CD4-positive, alpha-beta memory T cell (primary cell): ENCODE measurements around the gene MTOR. TPM values are rescaled to one million over a fixed set of nuclear protein-coding genes. Genes with fewer than 3 reads are reported as not detected.

Experiments used
- CTCF ChIA-PET: fragments of 350-600 bp; sonication (Branson Sonifier 250); formaldehyde crosslinking; loops from one replicate; lab custom pipeline; 2021; ENCODE audit warnings: inconsistent platforms; ENCODE audit not compliant: partially characterized antibody; lab: Charles Lee
- POLR2A ChIA-PET: fragments of 350-600 bp; sonication (Branson Sonifier 250); formaldehyde crosslinking; loops from one replicate; lab custom pipeline; 2021; ENCODE audit not compliant: partially characterized antibody; lab: Charles Lee
- DNase-seq, 5 donors: peaks; one replicate each; pipeline versions ENCODE4 v3.0.0 to v3.0.0-alpha.2; 2020 to 2022; ENCODE audit warnings: mixed read lengths in 1 of 5
- H3K27ac ChIP-seq: one replicate; pipeline ENCODE4 v1.7.0; 2013; ENCODE audit warnings: low read depth, low read length
- H3K27me3 ChIP-seq: 2 replicates; pipeline ENCODE4 v1.7.0; 2013; ENCODE audit warnings: mild to moderate bottlenecking, low read length, moderate library complexity; ENCODE audit not compliant: insufficient read depth
- H3K36me3 ChIP-seq: 2 replicates; pipeline ENCODE4 v1.7.0; 2013; ENCODE audit warnings: mild to moderate bottlenecking, low read length, moderate library complexity; ENCODE audit not compliant: insufficient read depth
- H3K4me1 ChIP-seq: 2 replicates; pipeline ENCODE4 v1.7.0; 2013; ENCODE audit warnings: mild to moderate bottlenecking, low read length, moderate library complexity; ENCODE audit not compliant: insufficient read depth
- H3K4me3 ChIP-seq, 2 donors: one replicate each; pipeline ENCODE4 v1.7.0; 2013; ENCODE audit warnings: low read length in 2 of 2, mild to moderate bottlenecking in 1 of 2
- H3K9me3 ChIP-seq, 2 donors: one replicate each; pipeline ENCODE4 v1.7.0; 2013; ENCODE audit warnings: low read length in 2 of 2, control low read depth in 1 of 2; ENCODE audit not compliant: control insufficient read depth in 1 of 2
- H3K27ac Mint-ChIP-seq, 7 donors: one replicate each; pipeline ENCODE4 v1.8.0; 2020 to 2021; ENCODE audit warnings: mixed read lengths in 7 of 7, mild to moderate bottlenecking in 6 of 7, inconsistent platforms in 3 of 7, moderate library complexity in 3 of 7
- H3K27me3 Mint-ChIP-seq, 2 donors: one replicate each; pipeline ENCODE4 v1.8.0; 2020 to 2021; ENCODE audit warnings: mixed read lengths in 2 of 2
- H3K36me3 Mint-ChIP-seq, 2 donors: one replicate each; pipeline ENCODE4 v1.8.0; 2020 to 2021; ENCODE audit warnings: mixed read lengths in 2 of 2, inconsistent platforms in 1 of 2, mild to moderate bottlenecking in 1 of 2
- H3K4me1 Mint-ChIP-seq, 4 donors: one replicate each; pipeline ENCODE4 v1.8.0; 2020 to 2021; ENCODE audit warnings: mixed read lengths in 4 of 4, mild to moderate bottlenecking in 1 of 4
- H3K4me3 Mint-ChIP-seq, 8 donors: one replicate each; pipeline ENCODE4 v1.8.0; 2020 to 2021; ENCODE audit warnings: mixed read lengths in 8 of 8, mild to moderate bottlenecking in 7 of 8, moderate library complexity in 6 of 8, inconsistent platforms in 3 of 8
- H3K9me3 Mint-ChIP-seq, 8 donors: one replicate each; pipeline ENCODE4 v1.8.0; 2020 to 2021; ENCODE audit warnings: mixed read lengths in 8 of 8, mild to moderate bottlenecking in 5 of 8, inconsistent platforms in 3 of 8, moderate library complexity in 1 of 8
- intact Hi-C: fragments of 100-400 bp; cut with micrococcal nuclease; formaldehyde crosslinking; loops from one replicate; pipeline ENCODE4 v1.15.1; 2023
- polyA plus RNA-seq, 2 donors: library from polyadenylated mRNA; unstranded; fragments of 300-500 nt; fragmentation: Illumina TruSeq; gene quantifications; one replicate each; pipeline ENCODE4 v1.2.3, GENCODE V29; 2021
- total RNA-seq, 2 experiments: library from RNA; stranded (reverse); gene quantifications; one replicate each; pipeline ENCODE4 v1.2.3, GENCODE V29; 2021

The MTOR gene
- total and polyA plus RNA-seq, 4 experiments from 2014 or later, result 3.4 to 46.8 (median 25.2) TPM

GRCh38 chr1:11179125-11179524 is 83.2 kb downstream of the MTOR start:
- no peaks in the 10 kb centered on the region for H3K27me3 ChIP-seq
- H3K4me1 ChIP-seq, result no peaks in the 10 kb centered on the region
- DNase-seq, result no peak
- Mint-ChIP-seq H3K4me1 (no peaks in the 10 kb centered on the region), H3K27me3 (no peaks in the 10 kb centered on the region), H3K4me3 (no peak overlapping the region), H3K36me3 (peaks cover 23 to 64% of the 10 kb centered on the region in 2 donors), H3K27ac (no peak overlapping the region), H3K9me3 (no peaks in the 10 kb centered on the region)
- peaks cover 22% of the 10 kb centered on the region for H3K36me3 ChIP-seq
- intact Hi-C loops, result no loop called here
- no peak overlapping the region for H3K27ac ChIP-seq
- no peaks in the 10 kb centered on the region for H3K9me3 ChIP-seq
- CTCF ChIA-PET, result interaction anchor here (0.6 to 1.2 kb wide), 2 partner anchors 37 to 143 kb away, joined by 3 read pairs; no protein-coding TSS in a partner anchor
- no peak overlapping the region for H3K4me3 ChIP-seq
- POLR2A ChIA-PET, result no interaction called here

GRCh38 chr1:11178021-11179015 is 84.0 kb downstream of the MTOR start:
- CTCF ChIA-PET, result interaction anchor here (0.6 to 1.2 kb wide), 2 partner anchors 36 to 142 kb away, joined by 3 read pairs; no protein-coding TSS in a partner anchor
- Histone ChIP-seq H3K36me3 (peaks cover 22% of the 10 kb centered on the region), H3K4me3 (no peak overlapping the region), H3K27me3 (no peaks in the 10 kb centered on the region), H3K4me1 (no peaks in the 10 kb centered on the region), H3K9me3 (no peaks in the 10 kb centered on the region), H3K27ac (no peak overlapping the region)
- H3K9me3 Mint-ChIP-seq, result no peaks in the 10 kb centered on the region
- H3K27me3 Mint-ChIP-seq, result no peaks in the 10 kb centered on the region
- POLR2A ChIA-PET, result no interaction called here
- H3K4me1 Mint-ChIP-seq, result peaks cover 0 to 1% (median 0%) of the 10 kb centered on the region in 4 donors
- peaks cover 24 to 66% of the 10 kb centered on the region in 2 donors for H3K36me3 Mint-ChIP-seq
- intact Hi-C loops, result no loop called here
- no peak overlapping the region for H3K4me3 Mint-ChIP-seq
- H3K27ac Mint-ChIP-seq, result peak overlapping the region in 1 of 7 donors; percentile 9
- DNase-seq, result no peak

GRCh38 chr1:11176081-11176706 is 86.2 kb downstream of the MTOR start:
- peaks cover 0 to 1% (median 0%) of the 10 kb centered on the region in 4 donors for H3K4me1 Mint-ChIP-seq
- ChIA-PET POLR2A (no interaction called here), CTCF (interaction anchor here (0.7 kb wide), 1 partner anchor 17 kb away, joined by 3 read pairs; no protein-coding TSS in a partner anchor)
- peaks cover 24 to 56% of the 10 kb centered on the region in 2 donors for H3K36me3 Mint-ChIP-seq
- no peak for DNase-seq
- Histone ChIP-seq H3K4me1 (no peaks in the 10 kb centered on the region), H3K36me3 (peaks cover 15% of the 10 kb centered on the region), H3K4me3 (no peak overlapping the region), H3K27ac (no peak overlapping the region), H3K9me3 (no peaks in the 10 kb centered on the region), H3K27me3 (no peaks in the 10 kb centered on the region)
- no peak overlapping the region for H3K27ac Mint-ChIP-seq
- intact Hi-C loops, result no loop called here
- no peaks in the 10 kb centered on the region for H3K9me3 Mint-ChIP-seq
- no peaks in the 10 kb centered on the region for H3K27me3 Mint-ChIP-seq
- no peak overlapping the region for H3K4me3 Mint-ChIP-seq

- CTCF ChIA-PET, result no interaction called here
- peak overlapping the region in 1 of 8 donors; percentile 39 for H3K4me3 Mint-ChIP-seq
- no peaks in the 10 kb centered on the region for H3K4me1 ChIP-seq
- peaks cover 15% of the 10 kb centered on the region for H3K36me3 ChIP-seq
- no peaks in the 10 kb centered on the region for H3K9me3 Mint-ChIP-seq
- no peaks in the 10 kb centered on the region for H3K27me3 ChIP-seq
- H3K4me3 ChIP-seq, result no peak overlapping the region
- H3K36me3 Mint-ChIP-seq, result peaks cover 22 to 50% of the 10 kb centered on the region in 2 donors
- H3K27ac ChIP-seq, result no peak overlapping the region
- POLR2A ChIA-PET, result no interaction called here
- no peaks in the 10 kb centered on the region for H3K9me3 ChIP-seq
- peaks cover 0 to 1% (median 0%) of the 10 kb centered on the region in 4 donors for H3K4me1 Mint-ChIP-seq
- H3K27ac Mint-ChIP-seq, result no peak overlapping the region
- intact Hi-C loops, result no loop called here
- H3K27me3 Mint-ChIP-seq, result no peaks in the 10 kb centered on the region
- DNase-seq, result no peak
Measured at GRCh38 chr1:11175461-11175860, 86.9 kb downstream of the MTOR start.

GRCh38 chr1:11174261-11174942 is 87.9 kb downstream of the MTOR start:
- no peak for DNase-seq
- Mint-ChIP-seq H3K4me3 (no peak overlapping the region), H3K4me1 (peaks cover 0 to 1% (median 0%) of the 10 kb centered on the region in 4 donors), H3K27ac (peak overlapping the region in 1 of 7 donors; percentile 80), H3K27me3 (no peaks in the 10 kb centered on the region), H3K36me3 (peaks cover 20 to 42% of the 10 kb centered on the region in 2 donors), H3K9me3 (no peaks in the 10 kb centered on the region)
- ChIA-PET POLR2A (no interaction called here), CTCF (no interaction called here)
- H3K4me1 ChIP-seq, result no peaks in the 10 kb centered on the region
- H3K4me3 ChIP-seq, result no peak overlapping the region
- intact Hi-C loops, result no loop called here
- no peak overlapping the region for H3K27ac ChIP-seq
- peaks cover 16% of the 10 kb centered on the region for H3K36me3 ChIP-seq
- H3K9me3 ChIP-seq, result no peaks in the 10 kb centered on the region
- H3K27me3 ChIP-seq, result no peaks in the 10 kb centered on the region

GRCh38 chr1:11170102-11170501 is 92.2 kb downstream of the MTOR start:
- Mint-ChIP-seq H3K27me3 (no peaks in the 10 kb centered on the region), H3K36me3 (peaks cover 27 to 28% of the 10 kb centered on the region in 2 donors), H3K9me3 (peaks cover 0 to 3% (median 0%) of the 10 kb centered on the region in 8 donors), H3K4me1 (peaks cover 0 to 6% (median under 1%) of the 10 kb centered on the region in 4 donors), H3K4me3 (no peak overlapping the region), H3K27ac (peak overlapping the region in 1 of 7 donors; percentile 42)
- Histone ChIP-seq H3K27me3 (no peaks in the 10 kb centered on the region), H3K36me3 (peaks cover 9% of the 10 kb centered on the region), H3K27ac (no peak overlapping the region), H3K4me1 (no peaks in the 10 kb centered on the region), H3K9me3 (no peaks in the 10 kb centered on the region), H3K4me3 (no peak overlapping the region)
- ChIA-PET CTCF (interaction anchor here (0.8 kb wide), 1 partner anchor 133 kb away, joined by 3 read pairs; no protein-coding TSS in a partner anchor), POLR2A (interaction anchor here (0.8 kb wide), 1 partner anchor 16 kb away, joined by 4 read pairs; no protein-coding TSS in a partner anchor)
- DNase-seq, result no peak
- intact Hi-C loops, result no loop called here
